Activated CD8-positive, alpha-beta memory T cell treated with anti-CD3 and anti-CD28 coated beads, Interleukin-2, amount 50 U/mL, for 24 hours (primary cell): ENCODE results near the gene CA10.

Experiments used
- DNase-seq: peaks from one replicate; pipeline ENCODE4 v3.0.0-alpha.2; 2020; ENCODE audit errors: extremely low read depth

CA10 gene

DNA sequence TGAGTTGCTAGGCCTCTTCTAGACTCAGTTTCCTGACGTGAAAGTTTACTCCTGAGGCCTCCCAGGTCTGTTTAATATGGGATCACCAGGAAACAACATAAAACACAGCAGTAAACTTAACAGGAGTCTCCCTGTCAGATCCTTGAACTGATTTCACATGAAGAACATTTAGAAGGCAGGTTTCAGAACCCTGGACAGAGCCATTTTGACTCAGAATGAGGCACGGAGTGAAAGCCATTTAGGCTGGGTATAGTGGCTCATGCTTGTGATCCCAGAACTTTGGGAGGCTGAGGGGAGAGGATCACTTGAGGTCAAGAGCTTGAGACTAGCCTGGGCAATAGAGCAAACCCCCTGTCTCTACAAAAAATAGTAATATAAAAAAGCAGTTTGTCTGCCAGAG lies 289.1 kb downstream of the CA10 start:
- DNase-seq = no peak

- no peak for DNase-seq
These were observed 297.5 kb downstream of the CA10 start for GRCh38 chr17:51860954-51861561.

GRCh38 chr17:51857052-51857597 lies 301.4 kb downstream of the CA10 start:
- DNase-seq = no peak

DNA sequence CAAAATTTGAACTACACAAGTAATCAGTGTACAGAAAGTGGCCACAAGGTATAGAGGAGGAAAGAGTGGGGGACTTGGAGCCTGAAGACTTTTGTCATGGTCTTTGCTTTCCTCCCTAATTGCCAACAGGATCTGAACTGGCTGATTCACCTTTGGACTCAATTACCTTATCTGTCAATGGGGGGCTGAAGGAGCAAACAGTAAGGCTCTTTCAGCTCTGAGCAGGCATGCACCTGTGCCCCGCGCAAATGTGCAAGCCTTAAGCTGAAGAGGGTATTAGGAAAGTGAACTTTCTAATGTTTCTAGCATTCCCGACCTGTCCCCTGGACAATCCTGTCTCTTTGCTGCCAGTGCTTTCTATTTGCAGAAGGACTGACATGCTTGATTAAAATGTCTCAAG lies 302.7 kb downstream of the CA10 start:
- DNase-seq = no peak

GRCh38 chr17:51853857-51854256 lies 304.7 kb downstream of the CA10 start:
- DNase-seq = no peak

DNA sequence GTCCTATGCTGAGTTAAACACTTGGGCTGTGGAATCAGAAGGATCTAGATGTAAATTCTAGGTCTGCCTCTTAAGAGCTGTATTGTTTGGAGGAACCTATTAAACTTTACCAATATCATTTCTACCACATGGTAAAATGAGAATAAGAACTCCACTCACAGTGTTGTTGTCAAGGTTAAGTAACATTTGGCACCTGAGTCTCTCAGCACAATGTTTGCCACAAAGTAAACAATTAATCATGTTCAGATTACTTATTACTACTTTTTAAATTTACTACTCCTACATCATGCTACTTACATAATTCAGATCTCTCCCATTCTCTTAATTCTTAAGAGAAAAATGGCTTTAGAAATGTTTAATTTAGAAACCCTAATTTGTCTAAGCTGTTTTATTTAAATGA lies 305.9 kb downstream of the CA10 start:
- no peak for DNase-seq

- DNase-seq = no peak
These were observed 308.3 kb downstream of the CA10 start for GRCh38 chr17:51850201-51850600.

DNA sequence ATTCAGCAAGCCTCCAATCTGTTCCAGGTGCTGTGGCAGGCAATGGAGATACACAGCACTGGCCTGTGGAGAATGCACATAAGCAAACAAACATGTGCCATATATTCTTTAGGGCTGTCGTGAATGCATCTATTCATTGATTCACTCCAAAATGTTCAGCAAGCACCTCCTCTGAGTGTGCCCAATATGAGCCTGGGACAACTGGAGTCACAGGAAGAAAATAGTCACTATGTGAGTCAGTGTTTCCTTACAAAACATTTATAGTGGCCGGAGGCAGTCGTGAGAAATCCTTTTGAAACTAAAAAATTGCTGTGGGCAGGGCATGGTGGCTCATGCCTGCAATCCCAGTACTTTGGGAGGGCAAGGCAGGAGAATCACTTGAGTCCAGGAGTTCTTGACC lies 310.1 kb downstream of the CA10 start:
- no peak for DNase-seq

DNA sequence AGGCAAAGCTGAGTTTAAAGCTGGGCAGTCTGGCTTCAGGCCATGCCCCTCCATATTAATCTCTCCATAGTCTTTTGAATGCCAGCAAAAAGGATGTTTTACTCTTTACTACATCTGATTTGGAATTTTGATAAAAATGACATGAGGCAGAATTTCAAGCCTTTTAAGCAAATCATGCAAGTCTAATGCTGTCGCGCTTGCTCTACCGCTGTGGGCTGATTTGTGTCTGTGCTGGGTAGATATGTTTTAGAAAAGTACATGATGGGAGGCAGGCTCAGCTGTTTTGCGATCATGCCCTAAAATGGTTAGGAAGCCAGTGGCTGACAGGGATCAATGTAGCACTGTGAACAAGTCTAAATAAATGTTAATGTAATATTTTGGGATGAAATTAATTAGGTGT lies 311.9 kb downstream of the CA10 start:
- DNase-seq = no peak

DNA sequence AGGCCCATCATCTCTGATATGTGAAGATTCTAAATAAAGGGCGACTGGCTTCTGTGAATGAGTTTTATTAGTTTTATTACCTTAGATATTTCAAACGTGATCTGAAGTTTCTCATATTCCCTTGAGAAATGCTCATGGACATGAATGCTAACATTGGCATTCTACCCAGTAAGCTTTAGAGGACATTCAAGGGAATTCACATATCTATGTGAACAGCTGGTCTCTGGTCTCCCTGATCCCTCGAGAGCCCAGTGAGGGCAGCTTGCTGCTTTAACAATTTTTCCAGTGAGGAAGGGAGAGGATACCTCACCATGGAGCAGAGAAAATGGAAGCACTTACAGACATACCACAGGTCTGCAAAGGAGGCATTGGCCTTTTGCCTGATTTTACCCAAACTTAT lies 312.7 kb downstream of the CA10 start:
- DNase-seq = no peak

DNA sequence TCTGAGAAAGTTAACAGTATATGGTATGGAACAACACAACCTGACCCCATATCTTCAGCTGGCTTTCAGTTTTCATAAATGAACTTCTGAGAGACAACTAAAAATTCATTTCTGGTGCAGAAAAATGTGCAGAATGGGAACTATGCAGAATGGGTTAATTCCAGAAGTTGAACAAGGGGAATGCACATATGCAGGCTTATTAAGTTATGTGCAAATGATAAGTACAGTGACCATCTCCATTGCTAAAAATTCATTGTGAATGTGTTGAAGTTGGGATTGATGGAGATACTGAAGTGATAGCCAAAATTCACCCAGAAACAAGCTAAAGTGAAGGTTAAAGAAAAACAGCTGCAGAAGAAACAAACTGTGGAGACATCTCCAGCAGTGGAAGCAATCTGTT lies 315.8 kb downstream of the CA10 start:
- DNase-seq = no peak

GRCh38 chr17:51841669-51842068 lies 316.8 kb downstream of the CA10 start:
- DNase-seq = no peak

DNA sequence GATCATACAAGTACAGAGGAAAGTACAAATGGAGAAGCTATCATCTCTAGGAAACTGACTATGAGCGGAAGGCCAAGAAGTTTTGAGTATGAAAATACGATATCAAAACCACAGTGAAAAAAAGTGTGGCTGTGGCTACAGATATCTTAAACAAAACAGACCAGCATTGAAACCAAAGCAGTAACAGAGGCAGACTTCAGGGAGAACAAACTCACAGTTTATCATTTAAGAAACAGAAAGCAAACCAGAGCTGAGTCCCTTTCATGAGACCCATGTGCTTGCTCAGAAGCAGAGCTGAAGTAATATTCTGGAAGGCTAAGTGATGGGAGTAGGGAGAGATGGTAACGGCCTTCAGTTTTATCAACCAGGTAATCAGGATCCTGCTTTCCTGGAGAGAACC lies 317.8 kb downstream of the CA10 start:
- DNase-seq = no peak

GRCh38 chr17:51833620-51834019 lies 324.9 kb downstream of the CA10 start:
- DNase-seq = no peak

- DNase-seq = no peak
These were observed 325.5 kb downstream of the CA10 start for GRCh38 chr17:51833045-51833444.

- DNase-seq = no peak
These were observed 327.6 kb downstream of the CA10 start for GRCh38 chr17:51830886-51831285.

DNA sequence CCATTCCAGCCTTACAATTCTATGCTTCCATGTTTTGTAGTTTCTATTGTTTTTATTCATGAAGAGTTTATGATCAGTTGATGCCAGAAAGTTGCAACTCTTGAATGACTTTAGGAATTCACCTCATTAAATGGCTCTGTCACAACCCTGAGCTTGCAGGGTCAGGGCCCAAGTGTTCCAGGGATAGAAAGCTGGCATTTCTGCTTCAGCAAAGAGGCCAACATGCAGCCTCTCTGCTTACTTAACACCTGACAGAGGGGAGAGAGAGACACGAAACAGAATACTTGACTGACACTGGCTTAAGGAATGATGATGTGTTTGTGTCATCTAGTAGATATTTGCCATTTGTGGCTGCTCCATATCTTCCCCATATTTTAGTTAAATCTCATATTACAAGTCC lies 328.1 kb downstream of the CA10 start:
- no peak for DNase-seq

- no peak for DNase-seq
These were observed 329.6 kb downstream of the CA10 start for GRCh38 chr17:51828901-51829300.

DNA sequence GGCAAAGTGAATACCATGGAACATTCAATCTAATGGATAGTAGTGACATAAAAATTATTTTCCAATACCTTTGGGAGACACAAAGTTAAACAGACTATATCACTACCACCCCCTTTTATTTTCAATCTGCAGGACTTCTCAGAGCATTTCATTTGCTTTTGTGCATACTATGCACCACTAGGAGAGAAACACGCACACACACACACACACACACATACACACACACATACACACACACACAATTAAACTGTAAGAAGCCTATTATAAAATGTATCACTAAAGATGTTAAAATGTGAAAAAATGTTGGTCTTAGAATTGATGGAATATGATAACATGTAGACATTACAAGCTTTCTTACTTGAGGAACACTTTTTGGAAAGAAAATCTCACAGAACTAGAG lies 331.4 kb downstream of the CA10 start:
- no peak for DNase-seq

GRCh38 chr17:51820766-51821165 lies 337.7 kb downstream of the CA10 start:
- DNase-seq = no peak

GRCh38 chr17:51820252-51820651 lies 338.3 kb downstream of the CA10 start:
- DNase-seq = no peak

- no peak for DNase-seq
These were observed 338.9 kb downstream of the CA10 start for GRCh38 chr17:51819341-51820219.

DNA sequence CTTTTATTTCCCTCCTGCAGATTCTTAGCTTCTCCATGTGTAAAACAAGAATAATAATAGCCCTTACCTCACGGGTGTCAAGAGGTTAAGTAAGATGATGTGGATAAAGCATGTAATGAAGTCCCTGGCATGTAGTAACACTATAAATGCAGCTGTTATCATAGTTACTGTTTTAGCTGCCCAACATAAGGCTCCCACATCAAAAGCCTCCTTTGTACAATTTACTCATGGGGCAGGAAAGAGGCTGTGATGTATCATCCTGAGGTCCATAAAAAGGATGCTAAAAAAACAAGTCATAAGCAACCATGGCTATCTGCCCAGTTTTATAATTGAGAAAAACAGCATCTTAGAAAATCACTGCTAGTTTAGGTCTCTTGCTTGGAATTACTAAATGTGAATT lies 339.7 kb downstream of the CA10 start:
- DNase-seq = no peak
